NCI-H2081 (cell line): ENCODE measurements around the gene CPED1.
A peak's percentile ranks its signal among the peaks of the same experiment; 100 is the strongest.
"Not testable (repeated sequence)": the region's sequence is repeated elsewhere in the genome, so short reads cannot be mapped to it uniquely, and the experiment has no call there.

ENCODE experiments used
- DNase-seq, 2 experiments: peaks; one replicate each; lab custom pipeline; 2025; lab: John Stamatoyannopoulos, UW

CPED1 gene

GRCh38 chr7:121097577-121097976 is 109.1 kb downstream of the CPED1 start:
- DNase-seq: peak in 1 of 2 experiments; percentile 6

DNA sequence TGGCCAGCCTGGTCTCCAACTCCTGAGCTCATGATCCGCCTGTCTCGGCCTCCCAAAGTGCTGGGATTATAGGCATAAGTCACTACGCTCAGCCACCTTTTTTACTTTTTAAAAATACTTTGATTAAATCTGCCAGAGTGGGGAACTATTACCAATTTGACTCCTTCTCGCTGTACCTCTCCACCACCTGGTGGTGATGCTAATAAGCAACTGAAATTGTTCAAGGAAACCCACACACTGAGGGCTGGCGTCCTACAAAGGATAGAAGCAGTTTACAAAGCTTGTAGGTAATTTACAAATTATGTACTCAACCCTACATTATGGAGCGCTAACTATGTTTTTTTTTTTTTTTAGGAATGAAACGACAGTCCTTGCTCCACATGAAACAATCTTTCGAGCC is 111.1 kb downstream of the CPED1 start:
- DNase-seq: no peak

- no peak for DNase-seq
Measured at GRCh38 chr7:121101083-121101482, 112.6 kb downstream of the CPED1 start.

DNA sequence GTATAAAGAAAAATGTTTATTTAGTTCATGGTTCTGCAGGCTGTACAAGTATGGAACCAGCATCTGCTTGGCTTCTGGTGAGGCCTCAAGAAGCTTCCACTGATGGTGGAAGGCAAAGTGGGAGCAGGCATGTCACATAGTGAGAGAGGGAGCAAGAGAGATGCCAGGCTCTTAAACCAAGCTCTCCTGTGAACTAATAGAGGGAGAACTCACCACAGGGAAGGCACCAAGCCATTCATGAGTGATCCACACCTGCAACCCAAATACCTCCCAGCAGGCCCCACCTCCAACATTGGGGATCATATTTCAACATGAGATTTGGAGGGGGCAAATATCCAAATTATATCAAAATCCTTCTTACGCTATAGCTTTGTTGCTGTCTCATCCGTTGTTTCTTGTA is 113.1 kb downstream of the CPED1 start:
- no peak for DNase-seq

- DNase-seq: no peak
Measured at GRCh38 chr7:121102619-121103018, 114.1 kb downstream of the CPED1 start.

GRCh38 chr7:121103086-121103485 is 114.6 kb downstream of the CPED1 start:
- DNase-seq: no peak

DNA sequence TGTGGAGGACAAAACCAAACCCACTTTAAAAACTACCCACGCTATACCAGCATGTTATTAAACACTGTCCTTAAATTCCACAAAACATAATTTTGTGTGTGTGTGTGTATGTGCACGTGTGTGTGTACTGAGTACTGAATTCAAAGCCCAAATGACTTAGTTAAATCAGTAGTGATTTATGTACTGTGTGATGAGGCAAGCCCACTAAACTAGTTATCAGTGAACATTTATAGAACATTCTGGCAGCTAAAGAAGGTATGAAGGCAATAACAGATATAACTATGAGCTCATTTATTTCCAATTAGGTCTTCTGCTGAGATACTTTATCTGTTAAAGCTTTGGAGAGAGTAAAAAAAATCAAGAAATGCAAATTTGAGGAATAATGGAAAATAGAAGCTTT is 115.1 kb downstream of the CPED1 start:
- DNase-seq: no peak

GRCh38 chr7:121105262-121105661 is 116.8 kb downstream of the CPED1 start:
- DNase-seq: no peak

DNA sequence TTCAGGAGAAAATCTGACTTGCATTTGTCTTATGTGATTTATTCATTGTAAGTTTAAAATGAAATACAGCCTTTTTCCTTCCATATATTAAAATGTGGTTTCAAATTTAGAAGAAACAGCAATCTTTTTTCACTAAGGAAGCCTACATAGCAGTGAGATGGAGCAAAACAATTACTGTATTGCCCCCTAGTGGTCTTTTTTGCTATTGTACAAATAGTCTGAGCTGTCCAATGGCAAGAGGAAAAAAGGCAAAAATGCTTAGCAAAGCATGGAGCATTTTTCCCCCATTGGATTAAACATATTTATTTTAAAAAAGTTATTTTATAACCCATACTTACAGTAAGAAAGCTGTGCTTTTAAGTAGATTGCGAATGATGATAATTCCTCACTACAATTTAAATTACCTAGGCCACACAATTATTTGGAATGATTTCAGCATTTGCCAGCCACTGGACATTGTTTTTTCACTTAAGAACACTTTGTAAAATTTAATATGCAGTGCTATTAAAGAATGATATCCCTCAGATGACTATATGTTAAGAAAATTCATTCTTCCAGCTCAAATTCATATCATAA is 119.5 kb downstream of the CPED1 start:
- DNase-seq: peak; percentile 69 to 75

DNA sequence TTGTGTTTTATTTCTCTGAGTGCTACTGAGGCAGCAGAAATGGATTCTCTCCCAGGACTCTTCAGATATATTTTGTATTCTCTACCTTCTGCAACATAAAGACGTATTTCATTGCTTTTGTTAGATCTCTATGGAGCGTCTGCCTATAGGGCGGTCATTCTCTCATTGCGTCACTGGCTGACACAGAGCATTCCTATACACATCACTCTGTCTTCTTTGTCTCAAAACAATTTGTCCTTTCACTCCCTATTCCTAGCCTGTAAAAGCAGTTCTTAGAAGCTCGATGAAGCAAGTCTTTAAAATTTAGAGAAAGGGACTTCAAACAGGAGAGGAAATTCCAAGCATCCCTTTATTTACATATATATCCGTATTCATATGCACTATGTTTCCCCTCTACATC is 120.6 kb downstream of the CPED1 start:
- no peak for DNase-seq

GRCh38 chr7:121113288-121113687 is 124.8 kb downstream of the CPED1 start:
- no peak for DNase-seq

DNA sequence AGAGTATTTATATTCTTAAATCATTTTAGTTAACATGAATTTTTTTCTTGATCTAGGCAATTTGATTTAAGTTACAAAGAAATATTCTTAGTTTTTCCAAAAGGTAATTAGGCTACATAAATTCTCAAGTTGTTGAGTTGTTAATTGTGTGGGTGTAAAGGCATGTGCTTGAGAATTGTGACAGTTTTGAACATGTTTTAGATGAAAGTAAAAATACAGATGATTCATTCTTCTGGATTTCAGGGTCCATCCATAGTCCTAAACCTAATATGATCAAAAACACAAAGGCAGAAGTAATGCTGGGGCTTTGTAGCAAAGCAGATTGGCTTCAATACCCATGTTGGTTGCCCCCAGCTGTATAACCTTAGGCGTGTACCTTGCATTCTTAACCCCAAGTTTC is 127.9 kb downstream of the CPED1 start:
- DNase-seq: no peak

- no peak for DNase-seq
Measured at GRCh38 chr7:121119047-121119446, 130.5 kb downstream of the CPED1 start.

DNA sequence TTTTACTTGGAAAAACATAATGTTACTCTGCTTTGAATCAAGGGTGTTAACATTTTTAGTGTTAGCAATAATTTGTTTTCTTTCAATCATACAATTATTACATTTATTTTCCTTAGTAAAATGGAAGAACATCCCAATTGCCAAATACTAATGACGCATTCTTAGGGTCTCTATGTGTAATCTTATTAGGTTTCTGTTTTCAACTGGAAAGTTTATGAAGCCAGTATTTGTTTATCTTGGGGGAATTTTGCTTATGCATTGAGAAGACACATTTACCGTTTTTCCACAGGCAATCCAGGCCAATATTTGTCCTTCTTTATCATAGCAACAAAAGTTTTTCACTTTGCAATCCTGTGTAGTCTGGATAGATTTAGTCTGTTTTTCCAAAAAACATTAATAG is 134.5 kb downstream of the CPED1 start:
- no peak for DNase-seq

- not testable (repeated sequence) for DNase-seq
Measured at GRCh38 chr7:121125454-121125853, 136.9 kb downstream of the CPED1 start.

GRCh38 chr7:121126201-121126600 is 137.7 kb downstream of the CPED1 start:
- no peak for DNase-seq

- peak in 1 of 2 experiments; percentile 17 for DNase-seq
Measured at GRCh38 chr7:121126801-121127534, 138.5 kb downstream of the CPED1 start.

GRCh38 chr7:121132940-121133339 is 144.4 kb downstream of the CPED1 start:
- DNase-seq: no peak

DNA sequence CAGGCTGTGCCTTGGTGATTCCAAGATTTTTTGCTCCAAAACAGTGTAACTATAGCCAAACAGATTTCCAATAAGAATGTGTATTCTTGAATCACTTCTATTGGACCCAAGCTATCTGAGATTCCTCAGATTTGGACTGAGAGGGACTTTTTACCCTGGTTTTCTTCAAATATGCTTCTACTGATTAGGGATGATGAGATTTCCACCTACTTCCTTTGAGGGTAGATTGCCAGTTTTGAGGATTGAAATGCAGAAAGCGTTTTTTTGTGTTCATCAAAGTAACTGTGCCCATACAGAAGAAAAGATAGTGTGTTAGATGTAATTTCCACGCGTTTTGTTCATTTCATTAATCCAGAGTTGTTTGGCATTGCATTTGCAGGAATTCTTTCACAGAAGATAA is 144.9 kb downstream of the CPED1 start:
- no peak for DNase-seq

DNA sequence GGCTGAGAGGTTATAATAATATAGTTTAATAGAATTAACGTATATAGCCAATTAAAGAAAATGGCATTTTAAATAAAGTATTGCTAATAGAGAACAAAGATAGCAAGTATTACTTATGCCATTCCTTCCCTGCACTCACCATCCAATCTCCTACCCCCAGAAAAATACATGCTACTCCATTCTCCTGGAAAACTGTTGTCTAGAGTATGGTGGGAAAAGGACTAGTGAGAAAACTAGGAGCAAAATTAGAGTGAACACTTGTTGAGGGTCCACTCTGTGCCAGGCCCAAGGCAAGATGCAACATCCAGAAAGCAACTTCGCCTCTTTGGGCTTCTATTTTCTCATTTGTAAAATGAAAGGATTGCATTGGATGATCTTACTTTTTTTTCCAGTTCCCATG is 149.1 kb downstream of the CPED1 start:
- no peak for DNase-seq

DNA sequence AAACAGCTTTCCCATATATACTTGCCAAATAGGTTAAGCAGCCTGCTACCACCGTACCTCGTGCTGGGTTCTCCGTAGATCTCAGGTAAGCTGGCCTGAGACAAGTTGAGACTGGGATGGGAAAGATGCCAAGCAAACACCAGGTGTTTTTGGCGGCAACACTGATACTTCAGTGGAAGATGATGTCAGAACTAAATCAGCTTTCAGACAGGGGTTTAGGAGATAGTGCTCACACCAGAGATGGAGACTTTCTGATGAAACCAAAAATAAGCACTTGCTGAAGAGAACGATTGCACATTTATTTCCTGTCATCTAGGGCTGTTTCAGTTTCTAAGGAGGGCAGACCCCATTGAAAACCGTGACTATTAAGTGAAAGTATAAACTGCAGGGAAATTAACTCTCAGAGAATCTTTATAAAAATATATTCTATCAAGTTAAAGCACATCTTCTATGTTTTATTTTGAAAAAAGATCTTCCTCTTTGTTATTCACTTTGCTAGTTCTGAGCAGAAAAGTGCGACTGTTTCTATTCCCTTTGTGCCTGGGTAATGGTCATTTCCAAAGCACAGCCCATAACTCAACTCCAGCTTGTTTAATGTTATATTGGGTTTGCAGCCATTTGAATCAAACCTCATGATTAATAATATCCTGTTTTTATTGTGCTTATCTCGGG is 149.9 kb downstream of the CPED1 start:
- DNase-seq: peak; percentile 66 to 87

- no peak for DNase-seq
Measured at GRCh38 chr7:121139427-121139826, 150.9 kb downstream of the CPED1 start.

- DNase-seq: no peak
Measured at GRCh38 chr7:121140790-121141189, 152.3 kb downstream of the CPED1 start.
